ENCODE results near the gene ZNF276. TPM values are rescaled to one million over a fixed set of nuclear protein-coding genes. Genes with fewer than 3 reads are reported as not detected.

Gene ZNF276
- total and polyA plus RNA-seq, 12 donors, result 9.3 to 84.5 (median 22.4) TPM

GRCh38 chr16:89711601-89712273, 9.6 kb upstream of the ZNF276 start:
- peaks cover 6 to 11% of the 10 kb centered on the region in 2 donors for H3K4me1 ChIP-seq (replicated peaks in 1 of 2)
- no peaks in the 10 kb centered on the region for H3K9me3 ChIP-seq (replicated peaks in 1 of 3)
- no peak for TF ChIP-seq CTCF (IDR thresholded peaks at IDR 0.05)
- TF ChIP-seq POLR2A (IDR thresholded peaks at IDR 0.05), result no peak
- no peak overlapping the region for H3K27ac ChIP-seq
- peak in 4 of 7 donors; percentile 59 to 73 (median 70) for DNase-seq
- intact Hi-C loops (cut with DNase I), result no loop called here
- H3K4me3 ChIP-seq, result peak overlapping the region in 1 of 4 donors; percentile 51
- H3K27me3 ChIP-seq, result no peaks in the 10 kb centered on the region
- no peaks in the 10 kb centered on the region for H3K36me3 ChIP-seq (replicated peaks in 1 of 2)
- 1 to 10% (median 3%) methylated on average over 2 to 48 of the region's 48 CpGs; no CpG with 5 or more reads in 1 of the 4 donors for WGBS, 4 donors

DNA sequence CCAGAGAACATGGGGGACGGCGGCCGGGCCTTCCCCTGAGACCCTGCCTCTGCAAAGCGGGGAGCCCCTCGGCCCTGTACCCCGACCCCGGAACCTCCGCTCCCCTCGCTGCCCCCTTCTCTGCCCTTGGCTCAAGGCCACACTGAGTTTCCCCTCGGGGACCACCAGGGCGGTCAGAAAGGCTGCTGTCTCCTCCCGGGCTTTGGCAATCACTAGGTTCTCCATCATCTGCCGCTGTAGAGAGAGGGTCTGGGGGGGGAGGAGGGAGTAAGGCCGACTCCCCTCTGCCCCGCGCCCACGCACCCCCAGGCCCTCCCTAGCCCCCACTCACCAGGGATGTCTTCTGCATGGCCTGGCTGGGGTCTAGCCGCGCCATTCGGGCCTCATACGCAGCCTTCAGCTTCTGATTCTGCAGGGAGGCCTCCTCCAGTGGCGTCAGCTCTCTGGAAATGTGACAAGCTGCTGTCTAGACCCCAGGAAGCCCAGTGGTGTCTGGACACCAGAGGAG, 9.0 kb upstream of the ZNF276 start:
- 10 to 31% (median 22%) methylated on average over 10 to 22 of the region's 22 CpGs for WGBS, 4 donors
- H3K9me3 ChIP-seq (replicated peaks in 1 of 3), result no peaks in the 10 kb centered on the region
- intact Hi-C loops (cut with DNase I), result no loop called here
- TF ChIP-seq POLR2A (IDR thresholded peaks at IDR 0.05), result no peak
- no peak for TF ChIP-seq CTCF (IDR thresholded peaks at IDR 0.05)
- H3K27ac ChIP-seq, result no peak overlapping the region
- peak overlapping the region in 1 of 4 donors; percentile 51 for H3K4me3 ChIP-seq
- no peaks in the 10 kb centered on the region for H3K36me3 ChIP-seq (replicated peaks in 1 of 2)
- peaks cover 6 to 11% of the 10 kb centered on the region in 2 donors for H3K4me1 ChIP-seq (replicated peaks in 1 of 2)
- H3K27me3 ChIP-seq, result no peaks in the 10 kb centered on the region
- DNase-seq, result peak in 1 of 7 donors; percentile 31

DNA sequence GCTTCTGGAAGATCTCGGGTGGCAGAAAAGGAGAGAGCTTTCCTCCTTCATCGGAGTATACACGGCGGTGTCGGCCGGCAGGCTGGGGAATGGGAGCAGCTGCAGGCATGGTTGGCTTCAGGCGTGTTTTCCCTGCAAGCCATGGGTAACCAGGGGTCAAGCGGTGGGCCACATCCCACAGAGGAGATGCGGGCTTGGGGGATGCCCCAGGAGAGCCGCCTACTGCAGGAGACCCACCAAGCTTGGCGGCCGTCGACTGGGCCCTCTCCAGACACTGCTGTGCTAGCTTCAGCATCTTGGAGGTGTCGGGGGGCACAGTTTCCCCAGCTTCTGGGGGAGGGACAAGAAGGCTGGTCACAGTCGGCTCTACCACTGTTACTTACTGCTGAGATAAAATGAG, 4.8 kb upstream of the ZNF276 start:
- intact Hi-C loops (cut with DNase I), result no loop called here
- no peak for TF ChIP-seq CTCF (IDR thresholded peaks at IDR 0.05)
- TF ChIP-seq POLR2A (IDR thresholded peaks at IDR 0.05), result no peak
- H3K36me3 ChIP-seq (replicated peaks in 1 of 2), result no peaks in the 10 kb centered on the region
- no peaks in the 10 kb centered on the region for H3K27me3 ChIP-seq
- WGBS, 4 donors, result 84 to 92% (median 88%) methylated on average over 9 to 15 of the region's 15 CpGs
- peaks cover 21 to 28% of the 10 kb centered on the region in 2 donors for H3K4me1 ChIP-seq (replicated peaks in 1 of 2)
- no peak overlapping the region for H3K4me3 ChIP-seq
- H3K9me3 ChIP-seq (replicated peaks in 1 of 3), result no peaks in the 10 kb centered on the region
- no peak for DNase-seq
- H3K27ac ChIP-seq, result no peak overlapping the region

DNA sequence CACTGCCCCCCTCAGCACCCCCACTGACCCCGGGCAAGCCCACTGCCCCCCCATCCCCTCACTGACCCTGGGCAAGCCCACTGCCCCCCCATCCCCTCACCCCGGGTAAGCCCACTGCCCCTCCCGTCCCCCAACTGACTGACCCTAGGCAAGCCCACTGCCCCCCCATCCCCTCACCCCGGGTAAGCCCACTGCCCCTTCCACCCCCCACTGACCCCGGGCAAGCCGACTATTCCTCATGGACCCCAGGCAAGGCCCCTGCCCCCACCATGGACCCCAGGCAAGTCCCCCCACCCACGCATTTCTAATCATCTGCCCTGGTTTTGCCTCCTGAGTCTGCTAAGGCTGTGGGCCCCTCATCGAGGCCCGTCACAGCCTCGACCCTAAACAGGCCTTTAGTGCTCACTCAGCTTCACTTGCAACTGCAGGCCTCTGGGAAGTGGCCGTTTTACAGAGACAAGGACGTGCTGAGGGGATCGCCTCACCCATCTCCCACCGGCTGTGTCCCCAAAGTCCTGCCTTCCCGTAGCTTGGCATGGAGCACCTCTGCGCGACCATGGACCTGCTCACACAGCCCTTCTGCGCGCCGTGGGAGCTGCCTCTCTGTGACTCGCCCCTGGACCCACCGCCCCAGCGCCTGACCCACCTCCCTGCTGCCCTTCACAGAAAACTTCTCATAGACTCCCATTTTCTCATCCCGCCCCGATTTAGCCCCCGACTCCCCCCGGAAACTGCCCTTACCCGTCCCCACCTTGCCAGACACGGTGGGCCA, 4.2 kb upstream of the ZNF276 start:
- no peaks in the 10 kb centered on the region for H3K9me3 ChIP-seq (replicated peaks in 1 of 3)
- 84 to 90% (median 85%) methylated on average over 16 to 29 of the region's 29 CpGs for WGBS, 4 donors
- no peaks in the 10 kb centered on the region for H3K36me3 ChIP-seq (replicated peaks in 1 of 2)
- intact Hi-C loops (cut with DNase I), result no loop called here
- H3K27ac ChIP-seq, result no peak overlapping the region
- TF ChIP-seq CTCF (IDR thresholded peaks at IDR 0.05) (no peak), POLR2A (IDR thresholded peaks at IDR 0.05) (no peak)
- no peaks in the 10 kb centered on the region for H3K27me3 ChIP-seq
- H3K4me1 ChIP-seq (replicated peaks in 1 of 2), result peaks cover 16 to 22% of the 10 kb centered on the region in 2 donors
- DNase-seq, result no peak
- no peak overlapping the region for H3K4me3 ChIP-seq

Measured in adrenal gland (tissue), 12 donors.